NCI-H226 (cell line): ENCODE data around the gene PADI6.
A peak's percentile ranks its signal among the peaks of the same experiment; 100 is the strongest.
"Not testable (repeated sequence)": the region's sequence is repeated elsewhere in the genome, so short reads cannot be mapped to it uniquely, and the experiment has no call there.

Source experiments
- DNase-seq: peaks from one replicate; pipeline ENCODE4 v3.0.0-alpha.2; 2015

PADI6 gene

DNA sequence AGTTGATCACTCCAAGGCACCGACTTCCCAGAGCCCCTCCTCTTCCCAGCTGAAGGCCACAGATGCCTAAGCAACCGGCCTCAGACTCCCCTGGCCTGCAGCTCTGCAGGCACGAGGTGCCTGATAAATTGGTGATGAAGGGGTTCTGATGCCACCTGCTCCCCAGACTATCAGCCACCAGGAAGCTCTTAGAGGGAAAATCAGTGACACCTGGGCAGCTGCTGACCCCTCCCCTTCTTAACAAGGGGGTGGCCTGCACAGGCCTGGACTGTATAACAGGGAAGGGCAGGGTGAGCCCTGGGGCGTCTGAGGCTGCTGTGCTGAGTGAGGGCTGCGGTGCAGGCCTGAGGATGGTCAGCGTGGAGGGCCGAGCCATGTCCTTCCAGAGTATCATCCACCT, at the start of gene PADI6:
TSS of gene PADI6 (plus strand) at position 301 of the 400 bp plus-strand sequence. CDS start at position 351, 50 bp downstream.
- DNase-seq = no peak

DNA sequence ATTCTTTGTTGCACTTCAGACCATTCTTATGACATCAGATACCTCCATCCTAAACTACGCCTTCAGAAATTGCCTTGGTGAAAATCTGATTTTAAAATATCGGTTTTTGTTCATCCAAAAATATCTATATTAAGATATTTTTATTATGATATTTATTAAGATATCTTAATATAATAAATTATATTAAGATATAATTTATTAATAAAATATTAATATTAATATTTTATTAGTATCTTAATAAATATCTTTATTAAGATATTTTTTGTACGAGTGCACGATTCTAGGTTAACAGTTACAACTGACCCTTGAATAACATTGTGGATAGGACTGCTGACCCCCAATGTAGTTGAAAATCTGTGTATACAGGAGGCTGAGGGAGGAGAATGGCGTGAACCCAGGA, 43.1 kb upstream of the PADI6 start:
- DNase-seq = no peak

DNA sequence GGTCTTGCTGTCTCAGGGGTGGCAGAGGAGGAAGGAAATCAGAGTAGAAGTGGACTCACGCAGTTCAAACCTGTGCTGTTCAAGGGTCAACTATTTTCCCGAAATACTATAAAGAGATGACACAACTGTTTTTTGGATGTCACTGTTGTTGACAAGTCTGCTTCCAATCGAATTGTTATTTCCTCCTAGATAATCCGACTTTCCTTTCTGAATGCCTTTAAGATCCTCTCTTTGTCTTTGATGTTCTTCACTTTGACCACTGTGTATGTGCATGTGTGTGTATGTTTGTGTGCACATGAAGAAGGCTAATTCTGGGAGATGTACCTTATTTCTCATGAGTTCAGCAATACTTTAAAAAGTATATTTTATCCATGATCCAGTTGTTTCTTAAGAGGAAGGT, 42.4 kb upstream of the PADI6 start:
- no peak for DNase-seq

DNA sequence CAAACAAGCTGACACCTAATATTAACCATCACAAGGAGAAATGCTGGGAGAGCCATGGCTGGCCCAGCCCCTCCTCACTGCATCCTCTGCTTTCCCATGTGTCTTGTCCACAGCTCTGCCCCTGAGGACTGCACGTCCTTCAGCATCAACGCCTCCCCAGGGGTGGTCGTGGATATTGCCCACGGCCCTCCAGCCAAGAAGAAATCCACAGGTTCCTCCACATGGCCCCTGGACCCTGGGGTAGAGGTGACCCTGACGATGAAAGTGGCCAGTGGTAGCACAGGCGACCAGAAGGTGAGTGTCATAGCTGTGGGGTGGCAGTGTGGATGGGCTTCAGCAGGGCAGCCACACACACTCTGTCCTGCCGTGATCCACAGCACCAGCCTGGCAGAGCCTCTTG, 41.1 kb upstream of the PADI6 start:
- DNase-seq = no peak

DNA sequence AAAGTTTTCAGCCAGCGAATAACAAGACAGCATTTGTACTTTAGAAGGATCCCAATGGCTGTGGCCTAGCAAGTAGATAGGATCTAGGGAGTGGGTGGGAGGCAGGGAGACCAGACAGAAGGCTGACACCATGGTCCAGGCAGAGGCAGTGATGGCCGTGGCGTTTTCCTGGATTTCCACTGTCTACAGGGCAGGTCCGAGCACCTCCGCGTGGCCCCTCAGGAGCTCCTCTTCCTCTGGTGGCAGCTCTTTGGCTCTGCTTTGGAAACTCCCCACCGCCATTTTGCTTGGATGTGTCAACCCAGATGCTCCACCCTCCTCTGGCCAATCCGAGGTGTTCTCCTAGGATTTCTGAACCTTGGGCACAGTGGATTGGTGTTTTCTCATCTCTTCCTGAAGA, 38.9 kb upstream of the PADI6 start:
- no peak for DNase-seq

DNA sequence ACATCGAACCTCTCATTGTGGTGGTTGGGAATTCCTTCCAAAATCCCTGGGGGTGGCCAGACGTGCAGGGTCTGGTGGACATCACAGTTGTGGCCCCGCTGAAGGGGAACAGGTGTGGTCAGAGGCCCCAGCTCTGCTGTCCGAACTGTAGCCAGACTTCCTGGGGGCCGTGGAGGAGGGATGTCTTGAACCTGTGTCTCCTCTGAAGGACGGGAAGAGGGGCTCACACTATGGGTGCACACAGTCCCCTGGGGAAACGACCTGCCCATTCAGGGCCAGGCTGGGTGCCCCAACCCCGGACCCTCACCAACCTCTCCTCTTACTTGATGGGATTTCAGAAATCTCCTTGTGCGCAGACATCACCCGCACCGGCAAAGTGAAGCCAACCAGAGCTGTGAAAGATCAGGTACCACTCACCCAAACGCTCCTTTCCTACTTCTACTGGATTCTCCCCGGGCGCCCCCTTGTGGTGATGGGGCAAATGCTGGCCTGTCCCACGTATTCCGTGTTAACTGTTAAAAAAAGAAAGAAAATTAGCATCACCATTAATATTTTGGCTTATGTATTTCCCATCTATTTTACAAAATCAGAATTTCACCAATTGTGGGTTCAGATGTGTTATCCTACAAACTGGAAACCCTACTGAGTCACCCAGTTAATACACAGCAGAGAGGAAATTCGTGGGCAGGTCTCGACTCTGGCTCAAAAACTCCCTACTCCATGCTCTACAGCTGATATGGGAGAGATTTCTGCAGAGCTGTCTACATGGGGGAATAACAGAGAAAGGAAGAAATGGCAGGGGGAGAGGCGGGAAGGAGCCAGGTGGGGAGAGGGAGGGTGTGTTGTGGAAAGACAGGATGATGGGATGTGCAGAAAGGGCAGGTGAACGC, 35.9 kb upstream of the PADI6 start:
- DNase-seq = peak; percentile 39

DNA sequence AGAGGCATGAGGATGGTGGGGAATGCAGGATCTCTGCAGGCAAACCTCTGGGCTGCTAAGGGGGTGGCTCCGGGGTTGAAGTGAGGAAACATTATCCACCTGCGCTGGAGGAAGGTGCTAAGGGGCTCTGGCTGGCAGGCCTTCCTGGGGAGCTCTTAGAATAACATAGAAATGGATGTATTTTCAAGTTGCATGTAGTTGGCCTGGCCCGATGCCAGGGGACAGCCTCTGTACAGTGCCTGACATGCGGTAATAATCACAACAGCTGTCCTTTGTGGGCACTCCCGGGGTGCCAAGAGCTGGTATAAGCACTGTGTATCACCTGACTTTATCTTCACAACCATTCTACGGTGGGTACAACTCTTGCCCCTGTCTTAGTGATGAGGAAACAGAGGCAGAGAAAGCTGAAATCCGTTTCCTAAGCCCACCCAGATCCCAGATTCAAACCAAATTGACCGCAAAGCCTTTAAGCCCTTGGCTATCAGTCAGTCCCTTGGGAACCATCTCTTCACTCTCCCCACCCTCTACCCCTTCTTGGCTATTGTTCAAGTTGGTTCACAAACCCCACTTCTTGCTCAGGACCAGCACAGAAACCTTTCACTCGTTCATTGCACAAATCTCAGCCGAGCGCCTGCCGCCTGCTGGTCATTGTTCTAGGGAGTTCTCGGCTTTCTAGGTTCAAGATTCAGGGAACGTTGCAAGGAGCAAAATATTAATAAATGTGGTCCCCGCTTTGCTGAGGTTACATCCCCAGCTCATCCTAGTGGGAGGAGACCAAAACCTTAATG, 33.1 kb upstream of the PADI6 start:
- no peak for DNase-seq

DNA sequence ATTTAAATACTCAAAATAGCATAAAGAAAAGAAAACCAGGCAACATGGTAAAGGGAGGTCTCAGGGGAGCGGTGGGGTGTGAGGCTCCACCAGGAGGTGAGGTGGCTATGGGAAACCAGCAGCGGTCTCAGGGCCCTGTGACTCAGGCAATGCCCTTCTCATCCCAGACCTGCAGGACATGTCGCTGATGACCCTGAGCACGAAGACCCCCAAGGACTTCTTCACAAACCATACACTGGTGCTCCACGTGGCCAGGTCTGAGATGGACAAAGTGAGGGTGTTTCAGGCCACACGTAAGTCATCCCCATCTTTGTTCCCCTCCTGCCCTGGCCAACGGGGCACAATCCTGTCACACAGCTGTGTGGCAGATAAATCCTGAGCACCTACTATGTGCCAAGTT, 32.5 kb upstream of the PADI6 start:
- DNase-seq = no peak

DNA sequence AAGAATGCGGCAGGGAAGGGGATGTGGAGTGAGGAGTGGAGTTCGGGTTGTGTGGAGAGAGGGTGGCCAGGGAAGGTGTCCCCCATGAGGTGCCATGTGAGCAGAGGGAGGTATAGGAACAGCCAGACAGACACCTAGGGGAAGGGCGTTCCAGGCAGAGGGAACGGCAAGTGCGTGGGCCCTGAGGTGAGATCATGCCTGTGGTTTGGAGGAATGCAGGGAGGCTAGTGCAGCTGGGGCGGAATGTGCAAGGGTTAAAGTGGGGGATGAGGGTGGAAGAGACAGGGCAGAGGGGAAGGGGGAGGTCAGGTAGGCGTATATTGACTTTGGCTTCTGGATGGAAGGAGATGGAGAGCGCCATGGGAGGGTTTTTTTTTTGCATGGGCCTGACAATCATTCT, 31.6 kb upstream of the PADI6 start:
- peak; percentile 60 for DNase-seq

DNA sequence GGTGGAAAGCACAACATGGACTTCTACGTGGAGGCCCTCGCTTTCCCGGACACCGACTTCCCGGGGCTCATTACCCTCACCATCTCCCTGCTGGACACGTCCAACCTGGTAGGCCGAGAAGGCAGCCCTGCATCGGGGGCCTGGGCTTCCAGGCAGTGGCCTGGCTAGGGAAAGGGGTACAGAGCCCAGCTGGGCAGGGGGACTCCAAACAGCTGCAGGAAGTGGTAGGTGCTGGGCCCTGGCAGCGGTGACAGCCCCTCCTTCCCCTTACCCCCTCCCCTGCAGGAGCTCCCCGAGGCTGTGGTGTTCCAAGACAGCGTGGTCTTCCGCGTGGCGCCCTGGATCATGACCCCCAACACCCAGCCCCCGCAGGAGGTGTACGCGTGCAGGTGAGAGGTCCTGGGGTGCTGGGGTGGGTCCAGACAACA, 30.0 kb upstream of the PADI6 start:
- DNase-seq = no peak

DNA sequence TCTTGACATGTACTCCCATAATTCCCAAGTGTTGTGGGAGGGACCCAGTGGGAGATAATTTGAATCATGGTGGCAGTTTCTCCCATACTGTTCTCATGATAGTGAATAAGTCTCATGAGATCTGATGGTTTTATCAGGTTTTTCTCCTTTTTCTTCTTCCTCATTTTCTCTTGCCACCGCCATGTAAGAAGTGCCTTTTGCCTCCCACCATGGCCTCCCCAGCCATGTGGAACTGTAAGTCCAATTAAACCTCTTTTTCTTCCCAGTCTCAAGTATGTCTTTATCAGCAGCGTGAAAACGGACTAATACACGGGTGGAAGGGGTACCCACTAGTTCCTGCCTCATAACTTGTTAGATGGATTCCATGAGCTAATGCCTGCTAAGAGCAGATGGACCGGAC, 26.5 kb upstream of the PADI6 start:
- DNase-seq = not testable (repeated sequence)

DNA sequence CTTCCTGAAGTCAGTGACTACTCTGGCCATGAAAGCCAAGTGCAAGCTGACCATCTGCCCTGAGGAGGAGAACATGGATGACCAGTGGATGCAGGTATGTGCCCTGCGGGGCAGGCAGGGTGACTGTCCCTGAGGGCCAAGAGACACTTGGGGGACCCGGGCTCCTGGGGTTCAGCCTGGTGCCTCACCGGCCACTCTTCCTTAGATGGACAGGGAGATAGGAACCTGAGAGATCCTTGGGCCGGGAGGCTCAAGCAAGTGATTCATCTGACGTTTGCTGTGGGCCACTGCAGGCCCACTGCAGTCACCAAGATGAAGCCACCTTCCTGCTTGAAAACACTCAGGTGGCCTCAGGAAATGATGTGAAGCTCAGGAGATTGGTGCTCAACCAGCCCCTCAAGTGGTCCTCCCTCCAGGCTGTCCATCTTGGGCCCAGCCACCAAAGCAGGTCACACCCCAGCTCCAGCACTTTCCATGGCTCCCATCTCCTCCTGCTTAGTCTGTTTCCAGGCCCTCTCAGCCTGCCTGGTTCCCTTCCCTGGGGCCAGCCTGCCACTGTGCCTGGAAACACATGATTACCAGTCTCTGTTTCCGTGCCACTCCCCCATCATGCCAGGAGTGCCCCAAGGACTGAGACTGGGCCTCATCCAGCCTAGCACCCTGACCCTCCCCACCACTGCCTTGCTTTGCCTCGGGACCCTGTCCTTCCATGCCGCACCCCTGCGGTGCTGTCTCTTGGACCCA, 25.8 kb upstream of the PADI6 start:
- DNase-seq = no peak

DNA sequence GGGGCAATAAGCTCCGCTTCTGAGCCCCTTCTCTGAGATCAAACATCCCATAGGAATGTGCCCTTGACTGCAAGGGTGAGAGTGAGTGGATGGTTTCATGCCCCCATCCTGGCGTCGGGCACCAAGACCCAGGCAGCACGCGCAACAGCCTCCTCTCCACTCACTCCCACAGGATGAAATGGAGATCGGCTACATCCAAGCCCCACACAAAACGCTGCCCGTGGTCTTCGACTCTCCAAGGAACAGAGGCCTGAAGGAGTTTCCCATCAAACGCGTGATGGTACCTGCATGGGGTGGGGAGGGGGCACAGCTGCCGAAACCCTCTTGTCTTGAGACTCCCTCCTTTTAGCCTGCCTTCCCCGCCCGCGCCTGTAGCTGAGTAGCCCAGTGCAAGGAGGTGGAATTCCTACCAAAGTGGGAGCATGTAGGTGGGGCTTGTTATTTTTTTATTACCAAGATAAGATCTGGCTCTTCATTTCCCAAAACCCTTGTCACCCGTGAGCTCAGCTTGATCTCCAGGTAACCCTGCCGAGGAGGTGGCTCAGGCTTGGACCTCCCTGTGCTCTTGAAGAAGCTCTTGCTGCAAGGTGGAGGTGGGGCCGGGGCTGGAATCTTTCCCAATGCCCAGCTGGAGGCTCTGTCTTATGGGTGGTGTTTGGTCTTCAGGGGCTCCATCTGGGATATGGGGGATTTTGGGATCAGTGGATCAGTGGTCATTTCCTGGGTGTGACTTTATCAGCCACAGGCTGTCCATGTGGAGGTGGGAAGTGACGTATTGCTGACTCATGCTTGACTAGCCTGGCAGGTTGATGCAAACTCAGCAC, 24.0 kb upstream of the PADI6 start:
- DNase-seq = peak; percentile 86

DNA sequence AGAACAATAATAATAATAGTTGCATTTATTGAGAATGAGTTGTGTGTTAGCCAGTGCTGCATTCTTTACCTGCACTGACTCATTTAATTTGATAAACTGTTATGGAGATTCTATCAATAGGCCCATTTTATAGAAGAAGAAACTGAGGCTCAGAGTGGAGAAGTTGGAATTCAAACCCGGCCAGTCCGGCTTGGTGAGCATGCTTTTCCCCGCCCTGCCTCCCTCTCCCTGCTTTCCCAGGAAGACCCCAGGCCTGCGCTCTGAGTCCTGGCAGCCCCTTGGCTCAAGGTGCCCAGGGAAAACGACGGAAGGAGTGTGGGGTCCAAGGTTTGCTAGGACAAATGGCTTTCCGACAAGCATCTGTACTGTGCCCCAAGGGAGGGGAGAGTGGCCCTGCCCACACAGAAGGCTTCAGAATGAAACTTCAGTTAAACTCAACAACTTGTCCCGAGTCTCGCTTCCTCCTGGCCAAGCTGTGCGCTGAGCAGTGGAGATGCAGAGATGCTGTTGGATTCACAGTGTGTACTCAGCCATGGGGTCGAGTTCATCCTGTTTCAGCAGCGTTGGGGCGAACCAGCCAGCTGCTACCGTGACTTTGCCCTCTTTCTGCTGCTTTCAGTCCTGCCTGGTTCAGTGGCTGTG, 23.3 kb upstream of the PADI6 start:
- no peak for DNase-seq

DNA sequence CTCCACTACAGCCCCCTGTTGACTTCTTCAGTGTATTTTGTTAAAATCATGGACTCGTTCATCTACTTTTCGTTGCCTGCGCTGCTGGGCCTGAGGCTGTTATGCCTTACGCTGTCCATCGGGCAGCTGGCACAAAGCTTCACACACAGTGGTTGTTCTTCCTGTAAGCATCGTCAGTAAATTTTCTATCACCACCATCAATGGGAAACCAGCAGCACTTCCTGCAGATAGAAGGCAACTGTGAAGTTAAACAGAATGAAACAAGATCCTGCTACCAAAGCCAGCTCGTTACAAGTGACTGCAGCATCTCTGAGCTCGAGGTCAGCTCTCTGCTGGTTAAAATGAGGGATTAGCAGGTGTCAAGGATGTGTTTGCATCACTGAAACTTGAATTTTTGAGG, 21.9 kb upstream of the PADI6 start:
- no peak for DNase-seq

DNA sequence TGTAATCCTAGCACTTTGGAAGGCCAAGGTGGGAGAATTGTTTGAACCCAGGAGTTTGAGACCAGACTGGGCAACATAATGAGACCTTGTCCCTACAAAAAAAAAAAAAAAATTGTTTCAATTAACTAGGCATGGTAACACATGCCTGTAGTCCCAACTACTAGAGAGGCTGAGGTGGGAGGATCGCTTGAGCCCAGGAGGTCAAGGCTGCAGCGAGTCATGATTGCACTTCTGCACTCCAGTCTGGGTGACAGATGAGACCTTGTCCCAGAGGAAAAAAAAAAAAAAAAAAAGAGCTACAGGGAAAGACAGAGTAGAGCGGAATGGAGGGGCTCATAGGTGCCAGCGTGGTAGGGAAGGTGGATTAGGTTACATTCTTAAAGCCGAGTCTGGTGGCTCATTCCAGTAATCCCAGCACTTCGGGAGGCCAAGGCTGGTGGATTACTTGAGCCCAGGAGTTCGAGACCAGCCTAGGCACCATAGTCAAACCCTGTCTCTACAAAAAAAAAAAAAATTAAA, 21.0 kb upstream of the PADI6 start:
- DNase-seq = no peak

DNA sequence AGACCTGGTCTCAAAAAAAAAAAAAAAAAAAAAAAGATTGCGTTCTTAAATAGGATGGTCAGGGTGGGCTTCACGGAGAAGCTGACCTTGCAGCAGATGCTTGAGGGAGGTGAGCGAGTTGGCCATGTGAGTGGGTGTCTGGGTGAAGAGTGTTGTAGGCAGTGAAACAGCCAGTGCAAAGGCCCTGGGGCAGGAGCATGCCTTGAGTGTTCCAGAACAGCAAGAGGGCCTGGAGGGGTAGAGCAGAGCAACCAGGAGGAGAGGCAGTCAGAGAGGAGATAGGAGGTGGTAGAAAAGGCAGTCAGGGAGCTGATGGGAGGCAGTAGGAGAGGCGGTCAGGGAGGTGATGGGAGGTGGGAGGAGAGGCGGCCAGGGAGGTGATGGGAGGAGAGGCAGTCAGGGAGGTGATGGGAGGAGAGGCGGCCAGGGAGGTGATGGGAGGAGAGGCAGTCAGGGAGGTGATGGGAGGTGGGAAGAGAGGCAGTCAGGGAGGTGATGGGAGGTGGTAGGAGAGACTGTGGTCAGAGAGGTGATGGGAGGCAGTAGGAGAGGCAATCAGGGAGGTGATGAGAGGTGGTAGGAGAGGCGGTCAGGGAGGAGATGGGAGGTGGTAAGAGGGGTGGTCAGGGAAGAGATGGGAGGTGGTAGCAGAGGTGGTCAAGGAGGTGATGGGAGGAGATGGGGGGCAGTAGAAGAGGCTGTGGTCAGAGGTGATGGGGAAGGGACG, 20.2 kb upstream of the PADI6 start:
- DNase-seq = no peak

DNA sequence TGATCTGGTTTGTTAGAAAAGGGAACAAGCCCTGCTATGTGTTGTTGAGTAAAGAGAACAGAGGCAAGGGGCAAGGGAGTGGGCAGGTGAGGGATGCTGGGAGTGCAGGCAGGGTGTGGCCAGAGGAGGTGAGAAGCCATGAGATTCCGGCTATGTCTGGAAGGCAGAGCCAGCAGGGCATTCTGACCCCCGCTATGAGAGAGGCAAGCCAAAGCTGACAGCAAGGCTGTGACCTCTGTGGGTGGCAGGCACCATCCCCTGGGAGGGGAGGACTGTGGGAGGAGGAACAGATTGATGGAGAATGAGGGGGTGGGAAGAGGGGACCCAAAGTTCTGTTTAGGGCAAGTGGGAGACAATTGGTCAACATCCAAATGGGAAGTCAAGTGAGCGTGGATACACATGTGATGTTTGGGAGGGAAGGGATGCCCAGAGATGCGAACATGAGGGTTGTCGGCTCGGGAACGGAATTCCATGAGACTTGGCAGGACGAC, 19.5 kb upstream of the PADI6 start:
- DNase-seq = no peak

DNA sequence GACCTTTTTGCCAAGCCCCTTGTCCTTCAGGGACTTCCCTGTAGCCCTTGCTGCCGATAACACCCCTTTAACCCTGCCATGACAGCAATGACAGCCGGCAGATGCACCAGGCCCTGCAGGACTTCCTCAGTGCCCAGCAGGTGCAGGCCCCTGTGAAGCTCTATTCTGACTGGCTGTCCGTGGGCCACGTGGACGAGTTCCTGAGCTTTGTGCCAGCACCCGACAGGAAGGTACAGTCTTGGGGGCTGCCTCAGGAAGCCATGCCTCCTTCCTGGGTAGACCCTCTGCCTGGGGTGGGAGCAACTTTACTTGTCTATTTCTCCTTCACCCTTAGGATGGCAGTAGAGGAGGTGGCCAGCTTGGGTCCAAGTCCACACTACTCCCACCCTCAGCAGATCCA, 16.1 kb upstream of the PADI6 start:
- DNase-seq = no peak

DNA sequence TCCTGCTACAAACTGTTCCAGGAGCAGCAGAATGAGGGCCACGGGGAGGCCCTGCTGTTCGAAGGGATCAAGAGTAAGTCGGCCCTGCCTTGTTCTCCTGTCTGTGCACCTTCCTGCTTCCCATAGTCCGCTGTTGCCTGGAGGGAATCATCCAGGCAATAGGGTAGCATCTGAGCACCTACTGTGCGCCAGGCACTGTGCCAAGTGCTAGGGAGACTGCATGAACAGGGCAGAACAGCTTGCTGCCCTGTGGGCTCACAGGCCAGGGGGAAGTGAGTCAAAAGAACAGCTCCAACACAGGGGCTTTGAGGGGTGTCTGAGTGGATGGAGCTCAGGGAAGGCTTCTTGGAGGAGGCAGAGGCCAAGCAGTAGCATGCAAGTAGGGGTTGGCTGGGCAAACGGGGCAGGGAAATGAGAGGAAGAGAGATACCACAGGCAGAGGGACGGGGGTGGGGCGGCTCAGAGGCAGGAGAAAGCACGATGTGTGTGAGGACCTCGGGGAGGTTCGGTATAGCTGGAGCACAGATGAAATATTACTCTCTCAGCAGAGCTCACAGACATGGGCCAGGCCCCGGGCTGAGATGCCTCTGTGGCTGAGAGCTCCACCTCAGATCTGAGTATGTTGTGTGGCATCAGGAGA, 15.5 kb upstream of the PADI6 start:
- no peak for DNase-seq
